ENCODE measurements around the gene TMUB1.

GRCh38 chr7:151107882-151108281 lies 24.6 kb upstream of the TMUB1 start:
- TF ChIP-seq CTCF (IDR thresholded peaks at IDR 0.05) (no peak), POLR2AphosphoS5 (IDR thresholded peaks at IDR 0.05) (no peak), EP300 (IDR thresholded peaks at IDR 0.05) (no peak), POLR2A (IDR thresholded peaks at IDR 0.05) (no peak)
